Neural crest cell (in vitro differentiated cells): ENCODE data around the gene EOLA1. TPM values are rescaled to one million over a fixed set of nuclear protein-coding genes. Genes with fewer than 3 reads are reported as not detected.

Experiments used
- DNase-seq: peaks from one replicate; pipeline ENCODE4 v3.0.0; 2021; ENCODE audit warnings: low read depth, mixed read lengths, low spot score
- H3K27ac Mint-ChIP-seq: one replicate; pipeline ENCODE4 v1.8.0; 2021; ENCODE audit warnings: mild to moderate bottlenecking, mixed read lengths; ENCODE audit not compliant: unreplicated experiment
- H3K27me3 Mint-ChIP-seq: 2 replicates; pipeline ENCODE4 v1.8.0; 2021; ENCODE audit warnings: low read depth, mild to moderate bottlenecking, mixed read lengths
- H3K36me3 Mint-ChIP-seq: 2 replicates; pipeline ENCODE4 v1.8.0; 2021; ENCODE audit warnings: low read depth, mild to moderate bottlenecking, mixed read lengths
- H3K4me1 Mint-ChIP-seq: 2 replicates; pipeline ENCODE4 v1.8.0; 2021; ENCODE audit warnings: mixed read lengths
- H3K4me3 Mint-ChIP-seq: one replicate; pipeline ENCODE4 v1.8.0; 2021; ENCODE audit warnings: mild to moderate bottlenecking, mixed read lengths
- H3K9me3 Mint-ChIP-seq: 2 replicates; pipeline ENCODE4 v1.8.0; 2021; ENCODE audit warnings: mixed read lengths
- CTCF ChIP-seq: fragments of 200-600 bp; sonication (generic); conservative IDR thresholded peaks from 2 replicates; pipeline ENCODE4 v1.5.0; 2021; ENCODE audit warnings: antibody characterized with exemption, mild to moderate bottlenecking
- total RNA-seq: library from RNA; stranded (reverse); gene quantifications from 2 replicates; pipeline ENCODE4 v1.2.1, GENCODE V29; 2021

Gene EOLA1
- total RNA-seq, 1 donor from 2014 or later = 14.6 TPM

DNA sequence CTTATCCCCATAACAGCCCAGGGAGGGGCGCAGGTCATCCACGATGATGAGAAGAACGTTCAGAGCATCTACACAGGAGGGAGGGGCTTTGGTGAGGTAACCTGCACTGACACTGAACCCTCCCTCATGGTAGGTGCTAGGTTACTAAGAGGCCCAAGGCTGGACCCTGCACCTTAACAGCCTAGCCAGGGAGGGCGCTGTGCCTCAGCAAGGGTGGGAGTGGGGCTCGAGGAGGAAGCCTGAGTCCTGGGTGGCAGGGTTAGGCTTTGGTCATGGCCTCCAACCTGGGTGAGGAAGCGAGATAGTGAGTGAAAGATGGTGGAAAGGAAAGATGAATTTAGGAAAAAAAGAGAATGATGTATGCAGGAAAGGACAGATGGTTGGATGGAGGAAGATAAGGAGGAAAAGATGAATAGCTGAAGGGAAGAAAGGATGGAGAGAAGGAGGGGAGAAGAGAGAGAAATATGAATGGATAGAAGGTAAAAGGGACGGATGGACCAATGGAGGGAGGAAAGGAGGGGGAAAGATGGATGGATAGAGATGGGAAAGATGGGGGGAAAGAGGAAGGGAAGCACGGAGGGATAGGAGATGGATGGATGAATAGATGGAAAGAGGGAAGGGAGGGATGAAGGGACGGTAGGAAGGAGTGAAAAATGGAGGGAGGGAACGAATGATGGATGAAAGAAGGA, 36.4 kb upstream of the EOLA1 start:
- H3K4me3 Mint-ChIP-seq = peak overlapping the region; percentile 79
- no peak for DNase-seq
- no peaks in the 10 kb centered on the region for H3K36me3 Mint-ChIP-seq
- peak; percentile 36 for TF ChIP-seq CTCF
- peaks cover 9% of the 10 kb centered on the region for H3K4me1 Mint-ChIP-seq
- no peaks in the 10 kb centered on the region for H3K9me3 Mint-ChIP-seq
- H3K27ac Mint-ChIP-seq = peak overlapping the region; percentile 50
- H3K27me3 Mint-ChIP-seq = peaks cover 6% of the 10 kb centered on the region

DNA sequence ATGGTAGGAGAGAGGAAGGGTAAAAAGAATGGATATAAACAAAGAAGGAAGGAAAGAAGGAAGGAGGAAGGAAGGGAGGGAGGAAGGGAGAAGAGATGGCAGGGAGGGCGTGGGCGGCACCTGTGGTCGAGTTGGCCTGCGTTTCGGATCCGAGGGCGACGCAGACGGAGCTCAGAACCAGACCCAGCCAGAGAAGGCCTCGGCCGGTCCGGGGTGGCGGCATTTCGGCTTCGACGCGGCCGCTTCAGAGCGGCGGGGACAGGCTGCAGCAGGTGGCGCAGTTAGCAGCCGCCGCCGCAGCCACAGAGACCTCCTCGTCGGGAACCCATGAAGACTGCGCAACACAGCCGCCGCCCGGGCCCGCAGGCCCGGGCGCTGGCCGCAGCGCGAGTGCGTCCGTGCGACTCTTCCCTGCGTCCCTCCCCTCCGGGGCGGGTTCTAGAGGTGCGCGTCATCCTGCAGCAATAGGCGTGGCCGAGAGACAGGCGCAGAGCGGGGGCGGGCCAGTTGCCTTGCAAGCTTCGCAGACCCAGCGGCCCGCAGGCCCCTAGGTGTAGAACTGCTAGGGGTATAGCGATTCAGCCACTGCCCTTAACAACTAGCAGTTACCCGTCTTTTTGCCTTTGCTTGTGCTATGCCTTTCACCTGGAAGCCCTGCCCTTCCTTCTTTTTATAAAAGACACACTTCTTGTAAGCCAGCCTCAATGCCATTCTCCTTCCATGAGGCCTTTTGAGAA, 35.7 kb upstream of the EOLA1 start, which contains the start of gene IDS:
IDS (minus strand) TSS at position 392 of the 737 bp plus-strand sequence; CDS start at position 223, 169 bp downstream.
- Mint-ChIP-seq H3K4me1 (peaks cover 10% of the 10 kb centered on the region), H3K9me3 (no peaks in the 10 kb centered on the region), H3K4me3 (peak within 1 kb of the TSS; percentile 79), H3K36me3 (no peaks in the 10 kb centered on the region), H3K27ac (peak within 1 kb of the TSS; percentile 50), H3K27me3 (peaks cover 6% of the 10 kb centered on the region)
- peak; percentile 64 for DNase-seq
- no peak for TF ChIP-seq CTCF

DNA sequence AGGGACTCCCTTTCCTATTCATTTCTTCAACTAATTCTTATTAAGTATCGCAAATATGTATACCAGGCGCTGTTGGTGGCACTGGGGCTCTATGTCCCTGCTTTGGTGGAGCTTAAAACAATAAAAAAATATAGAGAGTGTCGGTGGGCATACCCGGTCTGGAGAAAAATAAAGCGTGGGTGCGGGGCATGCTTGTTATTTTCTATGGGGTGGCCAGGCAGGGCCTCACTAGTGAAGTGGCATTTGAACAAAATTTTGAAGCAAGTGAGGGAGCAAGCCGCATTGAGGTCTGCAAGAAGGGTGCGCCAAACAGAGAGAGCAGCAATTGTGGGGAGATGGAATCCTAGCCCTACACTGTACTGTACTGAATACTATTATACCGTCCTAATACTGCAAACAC, 35.1 kb upstream of the EOLA1 start:
- peaks cover 16% of the 10 kb centered on the region for H3K4me1 Mint-ChIP-seq
- no peak for TF ChIP-seq CTCF
- no peak for DNase-seq
- H3K9me3 Mint-ChIP-seq = no peaks in the 10 kb centered on the region
- H3K36me3 Mint-ChIP-seq = no peaks in the 10 kb centered on the region
- H3K27me3 Mint-ChIP-seq = peaks cover 9% of the 10 kb centered on the region
- peak overlapping the region; percentile 79 for H3K4me3 Mint-ChIP-seq
- H3K27ac Mint-ChIP-seq = no peak overlapping the region

- TF ChIP-seq CTCF = no peak
- DNase-seq = no peak
- H3K27ac Mint-ChIP-seq = no peak overlapping the region
- H3K4me1 Mint-ChIP-seq = peaks cover 23% of the 10 kb centered on the region
- peaks cover 9% of the 10 kb centered on the region for H3K27me3 Mint-ChIP-seq
- no peaks in the 10 kb centered on the region for H3K36me3 Mint-ChIP-seq
- no peaks in the 10 kb centered on the region for H3K9me3 Mint-ChIP-seq
- no peak overlapping the region for H3K4me3 Mint-ChIP-seq
Observed at GRCh38 chrX:149506349-149506748, 34.5 kb upstream of the EOLA1 start.

DNA sequence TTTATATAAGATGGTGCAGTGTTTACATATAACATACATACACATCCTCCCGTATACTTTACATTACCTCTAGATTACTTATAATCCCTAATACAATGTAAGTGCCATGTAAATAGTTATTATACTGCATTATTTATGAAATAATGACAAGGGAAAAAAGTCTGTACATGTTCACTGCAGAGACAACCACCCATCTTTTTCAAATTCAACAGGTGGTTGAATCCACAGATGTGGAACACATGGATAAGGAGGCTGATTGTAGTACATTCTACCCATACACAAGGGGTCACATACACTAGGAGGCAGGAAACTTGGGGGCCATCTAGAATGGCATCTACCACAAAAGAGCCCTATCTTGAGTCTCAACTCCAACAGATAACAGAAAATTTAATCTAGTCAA, 32.3 kb upstream of the EOLA1 start:
- no peak overlapping the region for H3K4me3 Mint-ChIP-seq
- peaks cover 29% of the 10 kb centered on the region for H3K4me1 Mint-ChIP-seq
- H3K36me3 Mint-ChIP-seq = no peaks in the 10 kb centered on the region
- no peak overlapping the region for H3K27ac Mint-ChIP-seq
- H3K27me3 Mint-ChIP-seq = peaks cover 9% of the 10 kb centered on the region
- DNase-seq = no peak
- TF ChIP-seq CTCF = no peak
- H3K9me3 Mint-ChIP-seq = no peaks in the 10 kb centered on the region
